ENCODE results near the gene TMPRSS6.

DNA sequence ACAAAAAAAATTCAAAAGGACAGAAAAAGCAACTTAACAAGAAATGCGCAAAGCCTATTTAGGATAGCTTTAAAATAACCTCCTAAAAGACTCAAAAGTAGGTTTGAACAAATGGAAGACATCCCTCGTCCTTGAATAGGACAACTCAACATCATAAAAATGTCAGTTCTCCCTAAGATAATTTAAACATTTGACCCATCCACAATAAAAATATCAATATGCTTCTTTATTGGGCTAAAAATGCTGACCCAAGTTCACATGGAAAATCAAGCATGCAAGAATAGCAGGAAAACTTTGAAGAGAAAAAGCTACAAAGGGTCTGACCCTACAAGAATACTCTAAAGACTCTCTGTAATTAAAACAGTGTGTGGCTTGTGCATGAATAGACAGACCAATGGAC, 70.0 kb downstream of the TMPRSS6 start:
- TF ChIP-seq SUZ12 (IDR thresholded peaks at IDR 0.05; ENCODE audit: low read depth, low read length) (no peak), KDM1A (CRISPR knock-in tag; IDR thresholded peaks at IDR 0.05) (no peak), KDM5A (IDR thresholded peaks at IDR 0.05; ENCODE audit: borderline replicate concordance, low read length) (no peak), SMARCC2 (IDR thresholded peaks at IDR 0.05) (no peak), RBM39 (IDR thresholded peaks at IDR 0.05; ENCODE audit: low read depth, low read length, poor library complexity, severe bottlenecking) (no peak), ZNF282 (IDR thresholded peaks at IDR 0.05; ENCODE audit: partially characterized antibody) (no peak), ZNF878 (CRISPR knock-in tag; IDR thresholded peaks at IDR 0.05) (no peak)
- TF ChIP-seq, protein P1, sequence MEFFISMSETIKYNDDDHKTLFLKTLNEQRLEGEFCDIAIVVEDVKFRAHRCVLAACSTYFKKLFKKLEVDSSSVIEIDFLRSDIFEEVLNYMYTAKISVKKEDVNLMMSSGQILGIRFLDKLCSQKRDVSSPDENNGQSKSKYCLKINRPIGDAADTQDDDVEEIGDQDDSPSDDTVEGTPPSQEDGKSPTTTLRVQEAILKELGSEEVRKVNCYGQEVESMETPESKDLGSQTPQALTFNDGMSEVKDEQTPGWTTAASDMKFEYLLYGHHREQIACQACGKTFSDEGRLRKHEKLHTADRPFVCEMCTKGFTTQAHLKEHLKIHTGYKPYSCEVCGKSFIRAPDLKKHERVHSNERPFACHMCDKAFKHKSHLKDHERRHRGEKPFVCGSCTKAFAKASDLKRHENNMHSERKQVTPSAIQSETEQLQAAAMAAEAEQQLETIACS (CRISPR knock-in tag; IDR thresholded peaks at IDR 0.05): no peak
- TF ChIP-seq, protein P2, sequence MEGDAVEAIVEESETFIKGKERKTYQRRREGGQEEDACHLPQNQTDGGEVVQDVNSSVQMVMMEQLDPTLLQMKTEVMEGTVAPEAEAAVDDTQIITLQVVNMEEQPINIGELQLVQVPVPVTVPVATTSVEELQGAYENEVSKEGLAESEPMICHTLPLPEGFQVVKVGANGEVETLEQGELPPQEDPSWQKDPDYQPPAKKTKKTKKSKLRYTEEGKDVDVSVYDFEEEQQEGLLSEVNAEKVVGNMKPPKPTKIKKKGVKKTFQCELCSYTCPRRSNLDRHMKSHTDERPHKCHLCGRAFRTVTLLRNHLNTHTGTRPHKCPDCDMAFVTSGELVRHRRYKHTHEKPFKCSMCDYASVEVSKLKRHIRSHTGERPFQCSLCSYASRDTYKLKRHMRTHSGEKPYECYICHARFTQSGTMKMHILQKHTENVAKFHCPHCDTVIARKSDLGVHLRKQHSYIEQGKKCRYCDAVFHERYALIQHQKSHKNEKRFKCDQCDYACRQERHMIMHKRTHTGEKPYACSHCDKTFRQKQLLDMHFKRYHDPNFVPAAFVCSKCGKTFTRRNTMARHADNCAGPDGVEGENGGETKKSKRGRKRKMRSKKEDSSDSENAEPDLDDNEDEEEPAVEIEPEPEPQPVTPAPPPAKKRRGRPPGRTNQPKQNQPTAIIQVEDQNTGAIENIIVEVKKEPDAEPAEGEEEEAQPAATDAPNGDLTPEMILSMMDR (CRISPR knock-in tag; IDR thresholded peaks at IDR 0.05): no peak
